Smooth muscle cell (in vitro differentiated cells): ENCODE measurements around the gene ERBB4. TPM values are rescaled to one million over a fixed set of nuclear protein-coding genes. Genes with fewer than 3 reads are reported as not detected.

Source experiments
- DNase-seq: peaks from one replicate; lab custom pipeline; 2025; ENCODE audit not compliant: unreplicated experiment; lab: John Stamatoyannopoulos, UW
- H2AFZ ChIP-seq: fragments of 200-600 bp; sonication (generic); 2 replicates; pipeline ENCODE4 v1.6.0; 2016; ENCODE audit warnings: antibody characterized with exemption, low read depth, mild to moderate bottlenecking
- H3F3A ChIP-seq: fragments of 200-600 bp; sonication (generic); 2 replicates; pipeline ENCODE4 v1.6.0; 2017; ENCODE audit warnings: antibody characterized with exemption, low read depth
- H3K27ac ChIP-seq: fragments of 200-600 bp; sonication (generic); 2 replicates; pipeline ENCODE4 v1.5.1; 2016; ENCODE audit warnings: low read depth, mild to moderate bottlenecking
- H3K27me3 ChIP-seq: fragments of 200-600 bp; sonication (generic); 2 replicates; pipeline ENCODE4 v1.6.1; 2016; ENCODE audit warnings: low read depth, mild to moderate bottlenecking
- H3K36me3 ChIP-seq: fragments of 200-600 bp; sonication (generic); 2 replicates; pipeline ENCODE4 v1.5.1; 2016; ENCODE audit warnings: low read depth
- H3K4me1 ChIP-seq: fragments of 200-600 bp; sonication (generic); 2 replicates; pipeline ENCODE4 v1.5.1; 2016; ENCODE audit warnings: low read depth
- H3K4me2 ChIP-seq: fragments of 200-600 bp; sonication (generic); 2 replicates; pipeline ENCODE4 v1.6.0; 2016; ENCODE audit warnings: mild to moderate bottlenecking
- H3K4me3 ChIP-seq: fragments of 200-600 bp; sonication (generic); 2 replicates; pipeline ENCODE4 v1.5.1; 2016; ENCODE audit warnings: mild to moderate bottlenecking
- H3K79me2 ChIP-seq: fragments of 200-600 bp; sonication (generic); 2 replicates; pipeline ENCODE4 v1.6.0; 2016; ENCODE audit warnings: low read depth, mild to moderate bottlenecking
- H3K9ac ChIP-seq: fragments of 200-600 bp; sonication (generic); 2 replicates; pipeline ENCODE4 v1.6.0; 2016; ENCODE audit warnings: low read depth
- H3K9me3 ChIP-seq: fragments of 200-600 bp; sonication (generic); replicated peaks from 2 replicates; pipeline ENCODE4 v1.5.1; 2016; ENCODE audit warnings: low read depth
- H4K20me1 ChIP-seq: fragments of 200-600 bp; sonication (generic); 2 replicates; pipeline ENCODE4 v1.6.0; 2016; ENCODE audit warnings: low read depth
- WGBS: methylation state at CpG from one replicate; pipeline ENCODE4 v1.1.7; 2016; ENCODE audit warnings: low lambda C conversion rate; 5-methylcytosine and 5-hydroxymethylcytosine counted together
- polyA plus RNA-seq: library from polyadenylated mRNA; unstranded; fragments of >200 nt; fragmentation: Nextera tagmentation; extraction: Ambion mirVana; gene quantifications from 2 replicates; pipeline ENCODE4 v1.2.1, GENCODE V29; 2016
- total RNA-seq: library from RNA; depleted of rRNA; stranded (reverse); fragments of >200 nt; gene quantifications from 2 replicates; pipeline ENCODE4 v1.2.3, GENCODE V29; 2014
- TF ChIP-seq, protein P1 (sequence below): fragments of 200-600 bp; sonication (generic); IDR thresholded peaks from 2 replicates; pipeline ENCODE4 v1.5.1; 2017; ENCODE audit warnings: borderline replicate concordance, mild to moderate bottlenecking, antibody characterized with exemption; ENCODE audit not compliant: insufficient read depth, poor library complexity, severe bottlenecking

ERBB4 gene
- total and polyA plus RNA-seq, 2 experiments from 2014 or later, result 0.67 TPM; not detected in 1

DNA sequence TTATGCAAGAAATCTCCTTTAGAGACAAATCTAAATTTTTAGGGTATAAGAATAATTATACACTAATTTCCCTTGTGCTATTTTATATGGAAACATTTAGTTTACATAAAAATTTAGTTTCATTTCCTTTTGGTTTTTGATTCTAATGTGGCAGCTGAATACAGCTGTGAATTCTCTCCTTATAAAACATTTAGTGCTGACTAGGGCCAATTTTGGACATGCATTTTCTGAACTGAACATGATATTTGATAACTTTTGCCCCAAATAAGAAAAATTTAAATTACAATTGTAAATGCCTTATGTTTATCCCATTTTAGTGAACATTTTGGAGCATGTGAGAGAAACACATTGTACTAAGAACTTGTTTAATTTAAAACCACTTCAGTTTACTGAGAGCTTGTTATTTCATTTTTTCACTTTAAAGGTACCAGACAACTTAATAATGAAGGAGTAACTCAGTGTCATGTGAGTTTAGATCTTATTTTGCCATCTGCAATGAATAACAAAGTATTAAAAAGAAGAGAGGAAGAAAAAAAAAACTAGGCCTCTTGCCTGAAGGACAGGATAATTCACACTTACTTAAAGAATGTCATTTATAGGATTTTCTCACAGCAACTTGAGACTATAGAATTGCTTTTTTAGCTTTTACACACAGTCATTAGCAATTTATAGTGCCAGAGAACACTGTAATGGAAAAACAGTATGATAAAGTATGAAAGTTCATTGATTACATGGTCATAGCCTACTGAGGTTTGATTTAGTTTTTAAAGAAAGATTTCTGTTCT is 209.7 kb downstream of the ERBB4 start:
- no peak overlapping the region for H2AFZ ChIP-seq
- H3K79me2 ChIP-seq, result no peaks in the 10 kb centered on the region
- H3K4me1 ChIP-seq, result no peaks in the 10 kb centered on the region
- H3K9me3 ChIP-seq, result no peaks in the 10 kb centered on the region
- H3K9ac ChIP-seq, result no peak overlapping the region
- H3K27me3 ChIP-seq, result no peaks in the 10 kb centered on the region
- no peak for DNase-seq
- no peaks in the 10 kb centered on the region for H3K36me3 ChIP-seq
- H3K4me3 ChIP-seq, result no peak overlapping the region
- H3F3A ChIP-seq, result no peaks in the 10 kb centered on the region
- no peaks in the 10 kb centered on the region for H4K20me1 ChIP-seq
- TF ChIP-seq, protein P1, sequence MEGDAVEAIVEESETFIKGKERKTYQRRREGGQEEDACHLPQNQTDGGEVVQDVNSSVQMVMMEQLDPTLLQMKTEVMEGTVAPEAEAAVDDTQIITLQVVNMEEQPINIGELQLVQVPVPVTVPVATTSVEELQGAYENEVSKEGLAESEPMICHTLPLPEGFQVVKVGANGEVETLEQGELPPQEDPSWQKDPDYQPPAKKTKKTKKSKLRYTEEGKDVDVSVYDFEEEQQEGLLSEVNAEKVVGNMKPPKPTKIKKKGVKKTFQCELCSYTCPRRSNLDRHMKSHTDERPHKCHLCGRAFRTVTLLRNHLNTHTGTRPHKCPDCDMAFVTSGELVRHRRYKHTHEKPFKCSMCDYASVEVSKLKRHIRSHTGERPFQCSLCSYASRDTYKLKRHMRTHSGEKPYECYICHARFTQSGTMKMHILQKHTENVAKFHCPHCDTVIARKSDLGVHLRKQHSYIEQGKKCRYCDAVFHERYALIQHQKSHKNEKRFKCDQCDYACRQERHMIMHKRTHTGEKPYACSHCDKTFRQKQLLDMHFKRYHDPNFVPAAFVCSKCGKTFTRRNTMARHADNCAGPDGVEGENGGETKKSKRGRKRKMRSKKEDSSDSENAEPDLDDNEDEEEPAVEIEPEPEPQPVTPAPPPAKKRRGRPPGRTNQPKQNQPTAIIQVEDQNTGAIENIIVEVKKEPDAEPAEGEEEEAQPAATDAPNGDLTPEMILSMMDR, result no peak
- no peak overlapping the region for H3K4me2 ChIP-seq
- H3K27ac ChIP-seq, result no peak overlapping the region

DNA sequence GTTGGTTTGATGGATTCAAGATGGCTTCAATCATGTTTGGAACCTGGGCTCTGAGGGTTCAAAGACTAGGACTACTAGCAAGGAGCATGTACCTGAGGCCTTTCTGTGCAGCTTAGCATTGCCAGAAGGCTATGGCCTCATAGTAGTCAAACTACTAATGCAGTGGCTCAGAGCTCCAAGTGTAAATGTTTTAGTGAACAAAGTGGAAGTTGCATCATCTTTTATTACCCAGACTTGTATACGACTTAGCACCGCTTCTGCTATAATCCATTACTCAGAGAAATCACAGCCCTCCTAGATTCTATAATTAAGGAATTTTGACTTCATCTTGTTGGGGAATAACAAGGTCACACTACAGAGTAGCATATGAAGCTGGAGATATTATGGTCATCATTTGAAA is 210.5 kb downstream of the ERBB4 start:
- no peaks in the 10 kb centered on the region for H3K36me3 ChIP-seq
- no peaks in the 10 kb centered on the region for H3K9me3 ChIP-seq
- H3K27me3 ChIP-seq, result no peaks in the 10 kb centered on the region
- no peaks in the 10 kb centered on the region for H4K20me1 ChIP-seq
- no peak overlapping the region for H3K27ac ChIP-seq
- H3K79me2 ChIP-seq, result no peaks in the 10 kb centered on the region
- H3K4me3 ChIP-seq, result no peak overlapping the region
- WGBS, result 17% methylated on average over 2 of the region's 2 CpGs
- no peaks in the 10 kb centered on the region for H3K4me1 ChIP-seq
- DNase-seq, result no peak
- TF ChIP-seq, protein P1, result no peak
- no peak overlapping the region for H2AFZ ChIP-seq
- no peaks in the 10 kb centered on the region for H3F3A ChIP-seq
- no peak overlapping the region for H3K4me2 ChIP-seq
- H3K9ac ChIP-seq, result no peak overlapping the region

DNA sequence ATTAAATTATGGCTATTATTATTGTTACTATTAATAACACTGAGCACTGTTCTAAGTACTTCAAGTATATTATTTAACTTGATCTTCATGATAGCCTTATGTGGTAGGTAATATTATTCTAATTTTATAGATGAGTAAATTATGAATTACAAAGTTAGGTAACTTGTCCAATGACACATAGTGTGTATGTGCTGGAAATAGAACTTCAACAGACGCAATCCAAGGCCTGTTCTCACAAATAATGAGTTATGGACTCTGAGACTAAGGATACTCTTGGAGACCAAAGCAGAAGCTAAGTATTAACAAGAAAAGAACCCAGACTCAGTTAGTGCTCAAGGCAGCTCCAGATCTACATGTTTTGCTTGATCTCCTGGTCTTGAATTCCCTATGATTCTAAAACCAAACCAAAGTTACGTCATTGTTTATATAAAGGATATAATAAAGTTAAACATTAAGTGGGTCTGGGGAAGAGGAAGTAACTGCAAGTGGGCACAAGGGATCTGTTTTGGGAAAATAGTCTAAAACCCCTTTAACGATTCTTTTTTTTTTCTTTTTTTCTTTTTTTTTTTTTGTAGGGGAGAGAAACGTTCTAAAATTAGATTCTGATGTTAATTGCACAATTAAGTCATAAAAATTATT is 211.3 kb downstream of the ERBB4 start:
- WGBS, result 42% methylated on average over 4 of the region's 4 CpGs
- no peaks in the 10 kb centered on the region for H3F3A ChIP-seq
- H3K9ac ChIP-seq, result no peak overlapping the region
- no peak overlapping the region for H3K4me3 ChIP-seq
- no peak overlapping the region for H3K4me2 ChIP-seq
- H2AFZ ChIP-seq, result no peak overlapping the region
- DNase-seq, result no peak
- no peaks in the 10 kb centered on the region for H3K4me1 ChIP-seq
- no peak overlapping the region for H3K27ac ChIP-seq
- no peaks in the 10 kb centered on the region for H3K79me2 ChIP-seq
- no peaks in the 10 kb centered on the region for H4K20me1 ChIP-seq
- H3K27me3 ChIP-seq, result no peaks in the 10 kb centered on the region
- H3K36me3 ChIP-seq, result no peaks in the 10 kb centered on the region
- H3K9me3 ChIP-seq, result no peaks in the 10 kb centered on the region
- TF ChIP-seq, protein P1, result no peak

DNA sequence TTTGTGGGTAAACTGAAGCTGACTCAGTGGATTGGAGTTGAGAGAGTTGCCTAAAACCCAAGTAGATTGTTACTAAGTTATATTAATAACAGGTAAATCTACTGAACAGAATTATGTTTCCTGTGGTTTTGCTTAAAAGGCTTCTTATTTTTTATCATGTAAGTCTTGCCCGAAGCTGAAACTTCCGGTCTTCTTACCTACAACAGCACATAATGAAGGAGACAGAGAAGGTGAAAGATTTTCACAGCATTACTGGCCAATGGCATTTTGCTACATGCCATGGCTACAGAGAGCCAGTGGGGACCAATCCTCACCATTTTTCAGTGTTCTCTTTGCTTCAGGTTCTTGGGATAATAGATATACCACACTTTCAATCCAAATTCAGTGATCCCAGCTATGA is 220.0 kb downstream of the ERBB4 start:
- H3K9me3 ChIP-seq, result no peaks in the 10 kb centered on the region
- no peaks in the 10 kb centered on the region for H4K20me1 ChIP-seq
- H3K4me2 ChIP-seq, result no peak overlapping the region
- H3K4me3 ChIP-seq, result no peak overlapping the region
- no peak overlapping the region for H3K27ac ChIP-seq
- H3K27me3 ChIP-seq, result no peaks in the 10 kb centered on the region
- no peaks in the 10 kb centered on the region for H3F3A ChIP-seq
- H3K4me1 ChIP-seq, result no peaks in the 10 kb centered on the region
- no peaks in the 10 kb centered on the region for H3K79me2 ChIP-seq
- TF ChIP-seq, protein P1, result no peak
- no peaks in the 10 kb centered on the region for H3K36me3 ChIP-seq
- no peak overlapping the region for H3K9ac ChIP-seq
- DNase-seq, result no peak
- 92% methylated on average over 2 of the region's 2 CpGs for WGBS
- no peak overlapping the region for H2AFZ ChIP-seq
